ENCODE data around the gene STK31.
A peak's percentile ranks its signal among the peaks of the same experiment; 100 is the strongest.
"Not testable (repeated sequence)": the region's sequence is repeated elsewhere in the genome, so short reads cannot be mapped to it uniquely, and the experiment has no call there.

Gene STK31

DNA sequence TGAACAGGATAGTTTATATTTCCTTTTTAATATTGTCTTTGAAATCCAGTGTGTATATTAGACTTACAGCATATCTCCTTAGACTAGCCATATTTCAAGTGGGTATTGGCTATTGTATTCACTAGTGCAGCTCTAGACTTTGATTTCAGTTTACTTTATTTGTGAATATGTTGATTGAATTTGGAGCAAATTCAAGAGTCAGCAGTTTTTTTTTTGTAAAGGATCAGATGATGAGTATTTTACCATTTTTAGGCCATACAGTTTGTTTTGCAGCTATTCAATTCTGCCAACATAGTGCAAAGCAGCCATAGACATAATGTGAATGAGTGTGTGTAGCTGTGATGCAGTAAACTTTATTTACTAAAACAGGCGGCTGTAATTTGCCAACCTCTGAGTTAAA lies 4.6 kb downstream of the STK31 start:
- no peak for DNase-seq

DNA sequence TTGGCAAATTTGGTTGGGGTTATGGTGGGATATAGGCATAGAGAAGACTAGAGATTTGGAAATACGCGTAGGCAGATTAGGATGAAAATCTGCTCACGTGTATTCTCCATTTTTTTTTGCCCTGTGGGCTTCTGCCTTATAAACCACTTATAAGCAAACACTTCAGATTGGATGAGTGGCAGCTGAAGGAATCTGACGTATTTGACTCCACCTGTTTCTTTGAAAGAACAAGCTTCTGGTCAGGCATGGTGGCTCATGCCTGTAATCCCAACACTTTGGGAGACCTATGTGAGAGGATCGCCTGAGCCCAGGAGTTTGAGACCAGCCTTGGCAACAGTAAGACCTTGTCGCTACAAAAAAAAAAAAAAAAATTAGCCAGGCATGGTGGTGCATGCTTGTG lies 5.1 kb downstream of the STK31 start:
- no peak for DNase-seq

DNA sequence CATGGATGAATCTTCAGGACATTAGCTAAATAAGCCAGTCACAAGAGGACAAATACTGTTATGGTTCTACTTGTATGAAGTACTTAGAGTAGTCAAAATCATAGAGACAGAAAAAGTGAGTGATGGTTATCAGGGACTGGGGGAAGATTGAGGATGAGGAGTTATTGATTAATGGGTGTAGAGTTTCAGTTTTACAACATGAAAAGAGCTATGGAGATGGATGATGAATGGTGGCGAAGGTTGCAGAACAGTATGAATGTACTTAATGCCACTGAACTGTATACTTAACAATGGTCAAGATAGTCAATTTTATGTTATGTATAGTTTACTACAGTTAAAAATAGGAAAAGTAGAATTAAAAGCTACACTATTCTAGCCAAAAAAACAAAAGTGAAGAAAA lies 7.8 kb downstream of the STK31 start:
- no peak for DNase-seq

DNA sequence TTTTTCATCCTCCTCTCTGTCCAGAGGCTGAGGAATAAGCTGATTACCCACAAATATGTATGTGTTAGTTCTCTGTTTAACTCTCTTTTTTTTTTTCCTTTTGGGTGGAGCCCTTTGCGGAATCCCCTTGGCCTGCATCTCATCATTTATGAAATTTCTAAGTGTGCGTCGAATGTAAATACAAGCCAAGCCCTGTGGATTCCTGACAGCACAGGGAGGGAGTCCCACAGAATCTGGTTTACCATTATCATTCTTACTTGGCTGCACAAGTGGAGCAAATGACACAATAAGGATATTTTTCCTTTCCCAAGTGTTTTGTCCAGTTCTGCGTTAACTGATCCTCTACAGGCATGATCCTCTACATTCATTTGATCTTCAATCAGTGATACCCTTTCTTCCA lies 11.4 kb downstream of the STK31 start:
- DNase-seq = no peak

DNA sequence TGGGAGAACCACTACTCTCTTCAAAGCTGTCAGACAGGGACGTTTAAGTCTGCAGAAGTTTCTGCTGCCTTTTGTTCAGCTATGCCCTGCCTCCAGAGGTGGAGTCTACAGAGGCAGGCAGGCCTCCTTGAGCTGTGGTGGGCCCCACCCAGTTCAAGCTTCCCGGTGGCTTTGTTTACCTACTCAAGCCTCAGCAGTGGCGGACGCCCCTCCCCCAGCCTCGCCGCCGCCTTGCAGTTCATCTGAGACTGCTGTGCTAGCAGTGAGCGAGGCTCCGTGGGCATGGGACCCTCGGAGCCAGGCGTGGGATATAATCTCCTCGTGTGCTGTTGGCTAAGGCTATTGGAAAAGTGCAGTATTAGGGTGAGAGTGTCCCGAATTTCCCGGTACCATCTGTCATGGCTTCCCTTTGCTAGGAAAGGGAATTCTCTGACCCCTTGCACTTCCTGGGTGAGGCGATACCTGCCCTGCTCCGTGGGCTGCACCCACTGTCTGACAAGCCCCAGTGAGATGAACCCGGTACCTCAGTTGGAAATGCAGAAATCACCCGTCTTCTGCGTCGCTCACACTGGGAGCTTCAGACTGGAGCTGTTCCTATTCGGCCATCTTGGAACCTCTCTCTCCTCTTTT lies 12.7 kb downstream of the STK31 start:
- not testable (repeated sequence) for DNase-seq

DNA sequence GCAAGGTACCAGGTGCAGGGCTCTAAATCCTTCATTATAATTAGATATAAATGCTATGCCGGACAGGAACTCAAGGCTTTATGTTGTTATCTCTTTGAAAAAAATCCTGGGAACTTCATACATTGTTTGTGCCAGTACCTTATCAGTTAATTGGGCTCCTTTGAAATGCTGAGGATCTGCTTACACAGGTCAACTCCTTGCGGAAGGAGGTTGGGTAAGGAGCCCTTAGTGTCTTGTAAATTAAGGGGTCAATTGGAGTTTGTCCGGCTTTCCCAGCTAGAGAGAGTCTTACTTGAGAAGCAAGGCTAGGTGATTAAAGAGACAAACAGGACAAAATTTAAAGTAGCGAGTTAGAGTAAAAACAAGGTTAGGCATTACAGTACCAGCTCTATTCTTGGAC lies 14.1 kb downstream of the STK31 start:
- not testable (repeated sequence) for DNase-seq

DNA sequence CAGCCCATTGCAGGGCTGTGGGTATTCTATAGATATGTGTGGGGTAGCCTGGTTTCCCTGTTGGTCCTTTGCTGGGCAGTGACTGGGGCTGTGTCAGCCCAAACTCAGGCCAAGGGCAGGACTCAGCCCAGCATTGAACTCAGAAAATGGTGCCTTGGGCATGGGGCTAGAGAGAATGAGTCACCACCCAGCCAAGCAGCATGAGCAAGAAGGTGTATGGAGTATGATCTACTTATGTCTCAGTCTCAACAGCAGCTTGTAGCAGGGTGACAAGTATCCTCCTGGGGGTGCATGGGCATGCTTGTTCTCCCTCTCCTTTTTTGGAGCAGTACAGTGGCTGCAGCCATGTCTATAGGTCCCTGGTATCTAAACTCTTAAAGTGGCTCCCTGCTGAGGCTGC lies 32.0 kb downstream of the STK31 start:
- DNase-seq = no peak

DNA sequence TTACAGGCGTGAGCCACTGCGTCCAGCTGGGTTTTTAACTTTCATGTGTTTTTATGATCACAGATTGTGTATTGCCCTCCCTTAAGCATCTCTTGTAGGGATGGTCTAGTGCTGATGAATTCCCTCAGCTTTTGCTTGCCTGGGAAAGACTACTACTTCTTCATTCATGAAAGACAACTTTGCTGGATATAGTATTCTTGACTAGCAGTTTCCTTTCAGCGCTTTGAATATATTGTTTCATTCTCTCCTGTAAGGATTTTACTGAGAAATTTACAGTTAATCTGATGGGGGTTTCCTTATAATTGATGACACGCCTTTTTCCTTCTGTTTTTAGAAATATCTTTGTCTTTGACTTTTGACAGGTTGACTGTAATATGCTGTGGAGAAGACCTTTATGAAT lies 33.2 kb downstream of the STK31 start:
- no peak for DNase-seq

DNA sequence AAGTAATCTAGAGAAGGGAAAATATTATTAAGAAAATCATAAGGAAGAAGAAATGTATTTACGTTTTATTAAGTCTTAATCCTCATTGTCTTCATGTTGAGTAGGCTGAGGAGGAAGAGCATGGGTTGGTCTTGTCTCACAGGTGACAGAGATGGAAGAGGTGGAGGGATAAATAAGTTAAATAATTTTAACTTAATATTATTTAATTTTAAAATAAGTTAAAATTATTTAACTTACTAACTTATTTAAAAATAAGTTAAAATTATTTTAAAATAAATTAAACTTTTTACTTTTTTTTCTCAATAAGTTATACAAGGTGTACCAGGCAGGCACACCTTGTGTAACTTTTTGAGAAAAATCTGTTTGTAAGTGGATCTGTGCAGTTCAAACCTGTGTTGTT lies 36.6 kb downstream of the STK31 start:
- no peak for DNase-seq

DNA sequence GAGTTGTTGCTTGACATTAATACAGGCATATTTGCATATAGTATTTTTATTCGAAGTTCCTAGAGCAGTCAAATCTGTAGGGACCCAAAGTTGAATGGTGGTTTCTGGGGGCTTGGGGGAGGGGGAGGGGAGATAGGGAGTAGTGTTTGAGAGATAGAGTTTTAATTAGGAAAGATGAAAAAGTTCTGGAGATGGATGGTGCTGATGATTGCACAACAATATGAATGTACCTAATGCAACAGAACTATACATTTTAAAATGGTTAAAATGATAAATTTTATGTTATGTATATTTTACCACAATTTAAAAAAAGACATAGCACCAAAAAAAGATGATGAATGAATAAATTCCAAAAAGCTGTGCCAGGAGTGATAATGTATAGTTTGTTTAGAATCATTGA lies 41.8 kb downstream of the STK31 start:
- no peak for DNase-seq

DNA sequence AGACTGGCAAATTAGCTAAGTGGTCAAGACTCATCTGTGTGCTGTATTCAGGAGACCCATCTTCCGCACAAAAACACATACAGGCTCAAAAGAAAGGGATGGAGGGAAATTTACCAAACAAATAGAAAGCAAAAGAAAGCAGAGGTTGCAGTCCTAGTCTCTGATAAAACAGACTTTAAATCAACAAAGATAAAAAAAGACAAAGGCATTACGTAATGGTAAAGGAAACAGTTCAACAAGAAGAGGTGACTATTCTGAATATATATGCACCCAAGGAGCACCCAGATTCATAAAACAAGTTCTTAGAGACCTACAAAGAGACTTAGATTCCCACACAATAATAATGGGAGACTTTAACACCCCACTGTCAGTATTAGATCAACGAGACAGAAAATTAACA lies 48.8 kb downstream of the STK31 start:
- peak in 1 of 2 experiments; percentile 65 for DNase-seq

DNA sequence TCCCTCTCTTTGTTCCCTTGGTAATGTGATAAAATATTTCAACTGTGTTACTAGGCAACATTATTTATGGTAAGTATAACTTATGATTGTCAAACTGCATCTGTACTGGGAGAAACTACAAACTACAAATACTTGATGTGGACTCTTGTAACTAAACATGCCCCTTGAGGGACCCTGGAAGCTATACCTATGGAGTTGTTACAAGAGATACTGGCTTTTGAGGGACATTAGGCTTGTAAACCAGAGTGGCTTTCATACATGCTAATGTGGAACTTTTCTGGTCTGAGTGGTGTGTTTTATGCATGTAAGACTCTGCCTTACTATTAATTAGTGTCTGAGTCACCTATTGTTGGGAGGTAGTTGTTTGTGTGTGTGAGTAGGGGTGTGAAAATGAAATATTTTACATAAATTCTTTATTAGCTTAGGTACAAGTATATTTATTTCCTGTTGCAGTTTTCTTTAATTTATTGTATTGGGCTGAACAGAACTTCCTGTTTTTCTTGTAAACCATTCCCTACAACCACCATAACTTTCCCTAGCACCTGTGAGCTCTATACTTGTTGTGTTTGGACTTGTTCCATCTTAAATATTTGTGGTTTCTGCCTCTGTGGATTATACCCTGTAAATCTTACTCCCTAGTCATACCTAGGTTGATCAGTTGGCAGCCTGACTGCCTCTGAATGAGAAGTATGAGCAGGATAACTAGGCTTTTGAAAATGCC lies 49.8 kb downstream of the STK31 start:
- DNase-seq = peak in 1 of 2 experiments; percentile 45

DNA sequence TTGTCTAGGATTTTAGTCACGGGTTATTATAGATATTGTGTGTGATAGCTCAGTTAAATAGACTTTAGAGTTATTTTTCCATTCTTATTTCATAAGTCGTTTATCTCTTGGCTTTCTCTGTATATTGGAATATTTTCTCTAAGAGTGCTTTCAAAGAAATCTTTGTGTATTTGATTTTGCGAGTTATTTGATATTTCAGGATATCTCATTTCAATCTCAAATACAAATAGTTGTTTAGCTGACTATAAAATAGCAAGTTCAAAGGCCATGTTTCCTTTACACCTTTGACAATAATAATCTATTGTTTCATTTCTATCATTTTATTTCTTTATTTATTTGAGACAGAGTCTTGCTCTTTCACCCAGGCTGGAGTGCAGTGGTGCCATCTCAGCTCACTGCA lies 55.9 kb downstream of the STK31 start:
- no peak for DNase-seq

DNA sequence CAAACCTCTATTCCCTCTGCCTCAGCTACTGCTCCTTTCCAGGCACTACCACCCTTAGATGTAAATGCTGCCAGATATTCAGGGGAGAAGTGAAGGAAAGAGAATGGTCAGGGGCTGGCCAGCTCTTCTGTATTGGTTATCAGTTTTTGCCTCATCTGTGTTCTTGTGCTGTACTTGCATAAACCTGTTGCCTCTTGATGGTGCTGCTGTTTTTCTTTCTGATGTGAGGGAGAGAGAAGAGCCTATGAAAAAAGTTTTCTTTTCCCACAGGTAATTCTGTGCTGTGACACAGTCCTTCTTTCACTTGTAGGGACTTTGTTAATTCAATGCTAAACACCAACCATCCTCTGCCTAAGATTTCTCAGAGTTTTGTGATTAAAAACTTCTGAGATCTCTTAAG lies 57.5 kb downstream of the STK31 start:
- no peak for DNase-seq

DNA sequence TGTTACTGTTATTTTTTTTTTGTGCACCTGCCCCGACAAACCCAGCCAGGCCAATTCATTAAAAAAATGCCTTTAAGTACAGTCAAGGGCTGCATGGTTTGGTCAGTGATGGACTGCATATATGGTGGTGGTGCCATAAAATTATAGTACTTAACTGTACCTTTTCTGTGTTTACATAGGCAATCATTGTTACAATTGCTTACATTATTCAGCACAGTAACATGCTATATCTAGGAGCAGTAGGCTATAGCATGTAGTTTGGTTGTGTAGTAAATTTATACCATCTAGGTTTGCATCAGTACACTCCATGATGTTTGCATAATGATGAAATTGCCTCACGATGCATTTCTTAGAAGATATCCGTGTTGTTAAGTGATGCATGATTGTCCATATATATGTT lies 58.0 kb downstream of the STK31 start:
- no peak for DNase-seq

DNA sequence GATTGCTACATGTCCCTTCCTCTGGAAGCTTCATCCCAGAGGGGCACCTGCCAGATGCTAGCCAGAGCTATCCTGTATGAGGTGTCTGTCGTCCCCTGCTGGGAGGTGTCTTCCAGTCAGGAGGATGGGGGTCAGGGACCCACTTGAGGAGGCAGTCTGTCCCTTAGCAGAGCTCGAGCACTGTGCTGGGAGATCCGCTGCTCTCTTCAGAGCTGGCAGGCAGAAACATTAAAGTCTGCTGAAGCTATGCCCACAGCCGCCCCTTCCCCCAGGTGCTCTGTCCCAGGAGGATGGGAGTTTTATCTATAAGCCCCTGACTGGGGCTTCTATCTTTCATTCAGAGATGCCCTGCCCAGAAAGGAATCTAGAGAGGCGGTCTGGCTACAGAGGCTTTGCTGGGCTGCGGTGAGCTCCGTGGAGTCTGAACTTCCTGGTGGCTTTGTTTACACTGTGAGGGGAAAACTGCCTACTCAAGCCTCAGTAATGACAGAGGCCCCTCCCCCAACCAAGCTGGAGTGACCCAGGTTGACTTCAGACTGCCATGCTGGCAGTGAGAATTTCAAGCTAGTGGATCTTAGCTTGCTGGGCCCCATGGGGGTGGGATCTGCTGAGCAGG lies 69.3 kb downstream of the STK31 start:
- not testable (repeated sequence) for DNase-seq

DNA sequence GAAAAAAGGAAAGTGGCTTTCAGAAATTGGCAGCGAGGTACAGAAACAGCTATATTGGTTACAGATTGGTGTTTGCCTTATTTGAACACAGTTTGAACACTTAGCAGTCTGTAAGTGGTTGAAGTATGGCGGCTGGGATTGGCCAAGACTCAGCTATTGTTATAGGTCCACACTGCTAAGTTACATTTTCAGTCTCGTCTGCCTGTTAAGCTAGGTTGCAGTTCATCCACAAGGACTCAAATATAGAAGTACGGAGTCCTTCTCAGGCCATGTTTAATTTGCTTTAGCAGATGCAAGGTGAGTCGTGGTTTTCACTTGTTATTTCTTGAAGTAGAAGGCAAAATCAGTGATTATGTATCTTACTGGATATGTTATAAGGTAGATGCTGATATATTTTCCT lies 73.1 kb downstream of the STK31 start:
- DNase-seq = no peak

DNA sequence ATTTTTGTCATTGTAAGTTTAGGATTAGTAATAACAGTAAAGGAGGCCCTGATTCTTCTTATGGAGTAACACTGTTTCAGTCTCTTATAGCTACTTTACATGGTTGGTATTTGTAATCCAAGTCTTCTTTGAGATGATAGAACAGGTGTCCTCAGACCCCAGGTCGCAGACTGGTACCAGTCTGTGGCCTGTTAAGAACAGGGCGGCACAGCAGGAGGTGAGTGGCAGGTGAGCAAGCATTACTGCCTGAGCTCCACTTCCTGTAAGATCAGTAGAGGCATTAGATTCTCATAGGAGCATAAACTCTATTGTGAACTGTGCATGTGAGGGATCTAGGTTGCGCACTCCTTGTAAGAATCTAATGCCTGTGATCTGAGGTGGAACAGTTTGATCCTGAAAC lies 77.3 kb downstream of the STK31 start:
- no peak for DNase-seq

DNA sequence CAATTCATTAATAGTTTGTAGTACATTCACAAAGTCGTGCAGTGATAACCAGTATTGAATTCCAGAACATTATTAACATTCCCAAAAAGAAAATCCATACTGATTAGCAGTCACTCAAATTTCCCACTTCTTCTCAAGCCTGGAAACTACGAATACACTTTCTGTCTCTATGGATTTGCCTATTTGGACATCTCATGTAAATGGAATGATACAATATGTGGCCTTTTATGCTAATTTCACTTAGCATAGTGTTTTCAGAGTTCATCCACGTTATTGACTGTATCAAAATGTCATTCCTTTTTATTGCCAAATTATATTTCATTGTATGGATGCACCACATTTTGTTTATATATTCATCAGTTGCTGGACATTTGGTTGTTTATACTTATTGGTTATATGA lies 78.8 kb downstream of the STK31 start:
- no peak for DNase-seq

DNA sequence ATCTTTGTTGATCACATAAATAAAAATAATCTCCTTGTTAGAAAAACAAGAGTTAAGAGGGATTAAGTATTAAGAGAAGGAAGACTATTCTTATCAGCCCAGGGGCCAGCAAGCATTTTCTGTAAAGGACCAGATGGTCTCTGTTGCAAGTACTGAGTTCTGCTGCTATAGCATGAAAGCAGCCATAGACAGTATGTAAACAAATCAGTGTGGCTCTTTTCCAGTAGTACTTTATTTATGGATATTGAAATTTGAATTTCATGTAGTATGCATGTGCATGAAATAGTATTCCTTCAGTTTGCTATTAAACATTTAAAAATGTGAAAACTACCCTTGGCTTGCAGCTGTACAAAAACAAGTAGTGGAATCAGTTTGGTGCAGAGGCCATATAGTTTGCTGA lies 81.7 kb downstream of the STK31 start:
- no peak for DNase-seq

DNA sequence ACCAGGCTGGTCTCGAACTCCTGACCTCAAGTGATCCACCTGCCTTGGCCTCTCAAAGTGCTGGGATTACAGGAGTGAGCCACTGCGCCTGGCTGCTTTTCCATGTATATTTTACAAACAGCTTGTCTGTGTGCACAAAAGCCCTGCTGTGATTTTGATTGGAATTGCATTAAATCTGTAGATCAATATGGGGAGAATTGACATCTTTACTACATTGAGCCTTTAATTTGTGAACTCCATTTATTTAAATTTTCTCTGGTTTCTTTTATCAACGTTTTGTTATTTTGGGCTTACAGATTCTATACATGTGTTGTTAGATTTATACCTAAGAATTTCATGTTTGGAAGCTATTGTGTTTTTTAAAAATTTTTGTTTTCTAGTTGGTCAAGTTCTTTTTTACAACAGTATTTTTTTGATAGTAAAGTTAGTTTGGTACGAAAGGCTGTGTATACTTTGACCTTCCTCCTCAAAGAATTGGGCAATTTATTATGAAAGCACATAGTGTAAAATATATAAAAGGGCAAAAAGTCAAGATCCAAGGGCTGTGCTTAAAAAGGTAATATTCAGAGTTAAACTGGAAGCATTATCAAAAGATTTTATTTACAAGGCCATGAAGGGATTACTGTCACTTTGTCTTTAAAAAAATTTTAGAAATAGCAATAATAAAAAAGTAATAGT lies 92.8 kb downstream of the STK31 start:
- no peak for DNase-seq

DNA sequence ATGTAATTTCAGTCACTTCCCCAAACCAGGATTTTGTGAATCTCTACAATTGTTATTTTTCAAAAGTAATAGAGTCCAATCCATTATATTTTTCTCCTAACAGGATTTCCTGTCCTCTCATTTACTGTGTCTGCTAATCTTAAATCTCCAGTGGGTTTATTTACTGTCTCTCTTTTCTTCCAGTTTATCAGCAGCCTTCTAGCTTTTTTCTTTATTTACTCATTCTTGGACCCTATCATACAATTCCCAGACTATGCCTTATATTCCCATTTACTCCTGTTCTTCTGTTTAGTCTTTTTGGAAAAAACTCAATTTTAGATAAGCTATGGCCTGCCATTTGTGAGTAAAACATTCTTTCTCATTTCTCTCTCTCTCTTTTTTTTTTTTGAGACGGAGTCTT lies 94.7 kb downstream of the STK31 start:
- DNase-seq = no peak

DNA sequence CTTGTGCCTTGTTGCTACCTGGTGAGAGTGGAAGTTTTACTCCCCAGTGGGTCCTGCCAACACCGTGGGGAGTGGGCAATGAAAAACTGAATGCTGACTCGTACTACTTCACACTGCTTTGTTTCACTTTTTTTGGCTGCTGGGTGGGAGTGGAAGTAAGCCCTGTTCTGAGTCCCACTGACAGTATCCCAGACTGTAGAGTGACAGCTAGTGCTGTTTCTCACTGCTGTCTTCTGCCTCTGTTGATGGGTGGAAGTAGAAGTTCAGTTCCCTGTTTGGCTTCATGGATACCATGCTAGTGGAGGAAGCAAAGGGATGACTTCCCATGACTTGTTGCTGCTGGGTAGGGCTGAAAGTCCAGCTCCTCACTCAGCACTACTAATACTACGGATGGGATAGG lies 98.4 kb downstream of the STK31 start:
- no peak for DNase-seq

DNA sequence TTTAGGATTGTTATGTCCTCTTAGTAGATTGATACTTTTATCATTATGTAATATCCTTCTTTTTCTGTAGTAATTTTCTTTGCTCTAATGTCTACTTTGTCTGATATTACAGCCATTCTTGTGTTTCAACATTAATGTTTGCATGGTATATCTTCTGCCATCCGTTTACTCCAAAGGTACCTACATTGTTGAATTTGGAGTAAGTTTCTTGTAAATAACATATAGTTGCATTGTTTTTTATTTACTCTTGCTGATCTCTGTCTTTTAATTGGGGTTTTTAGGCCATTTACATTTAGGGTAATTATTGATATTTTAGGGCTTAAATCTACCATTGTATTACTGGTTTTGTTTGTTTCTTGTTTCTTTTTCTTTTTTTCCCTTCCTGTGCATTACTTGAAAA lies 100.1 kb downstream of the STK31 start:
- DNase-seq = no peak

All from NCI-H1930 (cell line).